ENCODE data around the gene RPL9. TPM values are rescaled to one million over a fixed set of nuclear protein-coding genes. Genes with fewer than 3 reads are reported as not detected.

Gene RPL9
- total and polyA plus RNA-seq, 2 of the 8 experiments (the other 6 are each of a cell fraction or from before 2014, with no cell fraction given) = 1,161 to 1,184 TPM

DNA sequence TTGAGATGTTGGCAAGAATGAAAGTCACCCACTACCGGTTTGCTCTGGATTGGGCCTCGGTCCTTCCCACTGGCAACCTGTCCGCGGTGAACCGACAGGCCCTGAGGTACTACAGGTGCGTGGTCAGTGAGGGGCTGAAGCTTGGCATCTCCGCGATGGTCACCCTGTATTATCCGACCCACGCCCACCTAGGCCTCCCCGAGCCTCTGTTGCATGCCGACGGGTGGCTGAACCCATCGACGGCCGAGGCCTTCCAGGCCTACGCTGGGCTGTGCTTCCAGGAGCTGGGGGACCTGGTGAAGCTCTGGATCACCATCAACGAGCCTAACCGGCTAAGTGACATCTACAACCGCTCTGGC, 12.3 kb downstream of the RPL9 start (continued):
- no peak for TF ChIP-seq RNF2 (IDR thresholded peaks at IDR 0.05; ENCODE audit: borderline replicate concordance, low read depth, low read length, missing control alignments, poor library complexity, severe bottlenecking)

Measured in H1 (cell line).